HEK293 (cell line): ENCODE data around the gene UCHL1.

Experiments used
- BCL6B ChIP-seq: fragments of 450-650 bp; formaldehyde crosslinking; IDR thresholded peaks from 2 replicates; pipeline ENCODE4 v1.5.1; 2017; ENCODE audit warnings: missing biosample characterization, missing genetic modification characterization
- CTCF ChIP-seq: fragments of 450-650 bp; formaldehyde crosslinking; IDR thresholded peaks from 2 replicates; pipeline ENCODE4 v1.5.1; 2016; ENCODE audit warnings: missing biosample characterization, missing genetic modification characterization
- GLI2 ChIP-seq: fragments of 450-650 bp; formaldehyde crosslinking; IDR thresholded peaks from 2 replicates; pipeline ENCODE4; 2017; ENCODE audit warnings: missing biosample characterization, missing genetic modification characterization, low read depth, borderline replicate concordance
- MZF1 ChIP-seq: fragments of 450-650 bp; formaldehyde crosslinking; IDR thresholded peaks from 2 replicates; pipeline ENCODE4 v1.5.1; 2017; ENCODE audit warnings: missing biosample characterization, missing genetic modification characterization, borderline replicate concordance
- PRDM6 ChIP-seq: fragments of 450-650 bp; formaldehyde crosslinking; IDR thresholded peaks from 2 replicates; pipeline ENCODE4 v1.5.1; 2017; ENCODE audit warnings: missing biosample characterization, missing genetic modification characterization
- TSHZ1 ChIP-seq: fragments of 450-650 bp; formaldehyde crosslinking; IDR thresholded peaks from 2 replicates; pipeline ENCODE4 v1.5.1; 2016; ENCODE audit warnings: missing biosample characterization, missing genetic modification characterization, borderline replicate concordance
- ZBTB48 ChIP-seq: fragments of 450-650 bp; formaldehyde crosslinking; IDR thresholded peaks from 2 replicates; pipeline ENCODE4 v1.5.1; 2016; ENCODE audit warnings: missing biosample characterization, missing genetic modification characterization
- ZFP37 ChIP-seq: fragments of 450-650 bp; formaldehyde crosslinking; IDR thresholded peaks from 2 replicates; pipeline ENCODE4 v1.5.1; 2016; ENCODE audit warnings: missing biosample characterization, missing genetic modification characterization
- ZNF175 ChIP-seq: fragments of 450-650 bp; formaldehyde crosslinking; IDR thresholded peaks from 2 replicates; pipeline ENCODE4 v1.5.1; 2016; ENCODE audit warnings: missing biosample characterization, missing genetic modification characterization
- ZNF354C ChIP-seq: fragments of 450-650 bp; formaldehyde crosslinking; IDR thresholded peaks from 2 replicates; pipeline ENCODE4 v1.5.1; 2016; ENCODE audit warnings: missing biosample characterization, missing genetic modification characterization, low read depth, borderline replicate concordance
- ZNF37A ChIP-seq: fragments of 450-650 bp; IDR thresholded peaks from 2 replicates; pipeline ENCODE4 v1.5.1; 2018; ENCODE audit warnings: missing biosample characterization, missing genetic modification characterization
- ZNF404 ChIP-seq: fragments of 450-650 bp; formaldehyde crosslinking; IDR thresholded peaks from 2 replicates; pipeline ENCODE4 v1.5.1; 2017; ENCODE audit warnings: missing biosample characterization, missing genetic modification characterization
- ZNF423 ChIP-seq: fragments of 450-650 bp; formaldehyde crosslinking; IDR thresholded peaks from 2 replicates; pipeline ENCODE4 v1.5.1; 2016; ENCODE audit warnings: missing biosample characterization, missing genetic modification characterization
- ZNF426 ChIP-seq: fragments of 450-650 bp; formaldehyde crosslinking; IDR thresholded peaks from 2 replicates; pipeline ENCODE4 v1.5.1; 2017; ENCODE audit warnings: missing biosample characterization, missing genetic modification characterization, mild to moderate bottlenecking, inconsistent platforms, moderate library complexity
- ZNF501 ChIP-seq: fragments of 450-650 bp; formaldehyde crosslinking; IDR thresholded peaks from 2 replicates; pipeline ENCODE4 v1.5.1; 2016; ENCODE audit warnings: missing biosample characterization, missing genetic modification characterization
- ZNF514 ChIP-seq: fragments of 450-650 bp; formaldehyde crosslinking; IDR thresholded peaks from 2 replicates; pipeline ENCODE4 v1.5.1; 2016; ENCODE audit warnings: missing biosample characterization, missing genetic modification characterization
- ZNF555 ChIP-seq: fragments of 450-650 bp; formaldehyde crosslinking; conservative IDR thresholded peaks from 2 replicates; pipeline ENCODE4 v1.5.1; 2017; ENCODE audit warnings: missing biosample characterization, mild to moderate bottlenecking, missing genetic modification characterization, inconsistent platforms
- ZNF558 ChIP-seq: fragments of 450-650 bp; formaldehyde crosslinking; IDR thresholded peaks from 2 replicates; pipeline ENCODE4 v1.5.1; 2016; ENCODE audit warnings: missing biosample characterization, missing genetic modification characterization
- ZNF623 ChIP-seq: fragments of 450-650 bp; formaldehyde crosslinking; IDR thresholded peaks from 2 replicates; pipeline ENCODE4 v1.5.1; 2016; ENCODE audit warnings: missing biosample characterization, missing genetic modification characterization
- ZNF626 ChIP-seq: fragments of 450-650 bp; sonication (Bioruptor Pico); formaldehyde crosslinking; IDR thresholded peaks from 2 replicates; pipeline ENCODE4 v1.5.1; 2018; ENCODE audit warnings: missing biosample characterization, missing genetic modification characterization, inconsistent platforms
- ZNF692 ChIP-seq: fragments of 450-650 bp; formaldehyde crosslinking; IDR thresholded peaks from 2 replicates; pipeline ENCODE4 v1.5.1; 2016; ENCODE audit warnings: missing biosample characterization, missing genetic modification characterization
- ZNF704 ChIP-seq: fragments of 450-650 bp; formaldehyde crosslinking; IDR thresholded peaks from 2 replicates; pipeline ENCODE4 v1.5.1; 2016; ENCODE audit warnings: missing biosample characterization, missing genetic modification characterization
- ZSCAN18 ChIP-seq: fragments of 450-650 bp; formaldehyde crosslinking; IDR thresholded peaks from 2 replicates; pipeline ENCODE4 v1.5.1; 2016; ENCODE audit warnings: missing biosample characterization, missing genetic modification characterization
- ZSCAN30 ChIP-seq: fragments of 450-650 bp; IDR thresholded peaks from 2 replicates; pipeline ENCODE4 v1.5.1; 2018; ENCODE audit warnings: missing biosample characterization, mild to moderate bottlenecking, missing genetic modification characterization, moderate library complexity
- ZXDB ChIP-seq: fragments of 450-650 bp; formaldehyde crosslinking; IDR thresholded peaks from 2 replicates; pipeline ENCODE4 v1.5.1; 2016; ENCODE audit warnings: missing biosample characterization, missing genetic modification characterization

UCHL1 gene

GRCh38 chr4:41219421-41219950 lies 37.2 kb upstream of the UCHL1 start (continued):
- TF ChIP-seq ZNF623 (no peak), ZNF354C (tag by site-specific recombination) (no peak), ZSCAN30 (no peak), PRDM6 (tag by site-specific recombination) (0 out of 2 replicates have a peak, but pooled peaks have one; percentile 7), ZNF555 (tag by site-specific recombination) (no peak), ZFP37 (tag by site-specific recombination) (no peak), ZNF175 (no peak), ZNF514 (tag by site-specific recombination) (no peak), MZF1 (tag by site-specific recombination) (no peak), GLI2 (no peak), ZNF558 (tag by site-specific recombination) (no peak), ZBTB48 (no peak), CTCF (tag by site-specific recombination) (no peak), ZNF423 (tag by site-specific recombination) (no peak), TSHZ1 (peak; percentile 33; the same call in 1 of the 2 replicates), ZNF426 (tag by site-specific recombination) (no peak), ZNF501 (tag by site-specific recombination) (no peak), ZNF704 (tag by site-specific recombination) (no peak), ZSCAN18 (tag by site-specific recombination) (no peak), BCL6B (tag by site-specific recombination) (no peak), ZXDB (0 out of 2 replicates have a peak, but pooled peaks have one; percentile 26), ZNF692 (tag by site-specific recombination) (no peak), ZNF37A (tag by site-specific recombination) (no peak), ZNF626 (no peak), ZNF404 (tag by site-specific recombination) (no peak)
